Heart right ventricle (tissue), 16 donors: ENCODE measurements around the gene DPY19L1. TPM values are rescaled to one million over a fixed set of nuclear protein-coding genes. Genes with fewer than 3 reads are reported as not detected.
"Not testable (repeated sequence)": the region's sequence is repeated elsewhere in the genome, so short reads cannot be mapped to it uniquely, and the experiment has no call there.

Source experiments
- ATAC-seq, 8 donors: fragments of 200-7000 bp; cut with Tn5 transposase; one replicate each; pipeline ENCODE4 v1.9.1; 2020; ENCODE audit warnings: mild to moderate bottlenecking in 8 of 8, moderate library complexity in 8 of 8, moderate number of reproducible peaks in 1 of 8
- DNase-seq, 2 donors: peaks; one replicate each; pipeline ENCODE4 v3.0.0-alpha.2; 2020
- H3K27ac ChIP-seq, 10 donors: fragments of 200-600 bp; sonication (generic) in 2 of 10; one replicate each; pipeline versions ENCODE4 v1.5.0 to v1.8.0; 2020 to 2022; ENCODE audit warnings: mild to moderate bottlenecking in 3 of 10
- H3K27me3 ChIP-seq, 7 donors: fragments of 200-600 bp; one replicate each; pipeline ENCODE4 v1.8.0; 2021 to 2022; ENCODE audit warnings: mild to moderate bottlenecking in 2 of 7
- H3K36me3 ChIP-seq, 9 donors: fragments of 200-600 bp; sonication (generic) in 1 of 9; one replicate each; pipeline versions ENCODE4 v1.5.0 to v1.8.0; 2020 to 2022; ENCODE audit warnings: mild to moderate bottlenecking in 2 of 9
- H3K4me1 ChIP-seq, 9 donors: fragments of 200-600 bp; sonication (generic) in 1 of 9; one replicate each; pipeline versions ENCODE4 v1.5.0 to v1.8.0; 2020 to 2022; ENCODE audit warnings: mild to moderate bottlenecking in 4 of 9
- H3K4me3 ChIP-seq, 10 donors: fragments of 200-600 bp; sonication (generic) in 2 of 10; one replicate each; pipeline versions ENCODE4 v1.5.0 to v1.8.0; 2020 to 2022; ENCODE audit warnings: mild to moderate bottlenecking in 7 of 10, moderate library complexity in 2 of 10
- H3K9me3 ChIP-seq, 11 donors: fragments of 200-600 bp in 10 of 11; sonication (generic) in 2 of 11; one replicate each; pipeline versions ENCODE4 v1.5.0 to v1.8.0; 2013 to 2022; ENCODE audit warnings: mild to moderate bottlenecking in 2 of 11, control low read depth in 1 of 11, moderate library complexity in 1 of 11
- CTCF ChIP-seq, 9 donors: fragments of 200-600 bp; sonication (generic) in 2 of 9; IDR thresholded peaks; one replicate each; pipeline versions ENCODE4 v1.5.0 to v1.8.0; 2021 to 2022; ENCODE audit warnings: antibody characterized with exemption in 9 of 9, mild to moderate bottlenecking in 5 of 9, moderate library complexity in 1 of 9
- WGBS, 2 donors: extraction: QIAGEN DNeasy Blood & Tissue Kit; methylation state at CpG; one replicate each; pipeline ENCODE4 v1.1.7; 2013; ENCODE audit warnings: inconsistent platforms in 1 of 2; 5-methylcytosine and 5-hydroxymethylcytosine counted together
- intact Hi-C, 10 donors: fragments of 100-400 bp; cut with DNase I; formaldehyde crosslinking; loops; one replicate each; pipeline versions ENCODE4 v1.11.1 to v1.14.2; 2022
- polyA plus RNA-seq, 2 donors: library from polyadenylated mRNA; stranded (reverse); fragments of 200-250 nt; gene quantifications; one replicate each; pipeline ENCODE4 v1.2.3, GENCODE V29; 2013
- total RNA-seq, 10 donors: library from RNA; stranded (reverse); fragmentation: NEBNext Ultra II Directional in 3 of 10; extraction: Animal tissue kit (Norgen Biotek cat#: 25700) in 3 of 10; gene quantifications; one replicate each; pipeline versions ENCODE4 v1.2.1 to v1.2.4, GENCODE V29; 2021 to 2023
- donor health status: Arrhythmogenic right ventricular cardiomyopathy.
- donor health status: ischemic (EF 13 %, LVEDD 7.1; RV severe dilation, severe dysfunction).
- donor health status: healthy with polysubstance abuse.
- donor health status: DM: no; HTN: yes; CAD: no.
- donor health status: DM: no; HTN: no; CAD: no.
- donor health status: ischemic (EF 25% LVEDD 6.9; RV normal size, moderate dysfunction).
- donor health status: ischemic (EF 25% LVEDD 5.7; RV mildly dilated, moderate dysfunction).
- donor health status: healthy.
- donor health status: DM: yes; HTN: yes; CAD: no.
- donor health status: Ischemic cardiomyopathy.
- donor health status: ischemic (EF 35%, LVEDD 5.7; RV mildly dilated, moderate dysfunction).
- donor health status: nonischemic (EF 11% LVEDD 7.7; RV severe dilation, severe dysfunction).
- donor health status: DM: yes; HTN: yes; CAD: no.
- donor health status: PGD.
- donor health status: ischemic (EF 29% LVEDD 5.4; RV normal size, mild dysfunction).
- donor health status: nonischemic (EF 23%, LVEDD 6.1; RV moderate dilation, normal function).

The DPY19L1 gene
- total and polyA plus RNA-seq, 12 donors = 8.9 to 28.0 (median 22.2) TPM

DNA sequence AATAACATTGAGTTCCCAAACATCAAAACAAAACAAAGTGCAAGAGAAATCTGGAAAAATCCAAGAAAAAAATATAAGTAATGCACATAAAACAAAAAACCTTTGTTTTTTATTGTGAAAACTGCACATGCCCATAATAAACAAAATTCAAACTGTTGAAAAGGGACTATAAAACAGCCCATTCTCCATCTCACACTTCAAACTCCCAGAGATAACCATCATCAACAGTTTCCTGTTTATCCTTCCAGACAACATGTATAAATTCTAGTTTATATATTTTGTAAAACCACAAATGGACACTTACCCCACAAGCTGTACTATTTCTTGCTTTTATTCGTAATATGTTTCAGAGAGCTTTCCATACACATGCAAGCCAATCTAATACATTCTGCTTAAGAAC is 79.3 kb downstream of the DPY19L1 start:
- 98% methylated on average over 1 of the region's 1 CpG for WGBS, 2 donors
- TF ChIP-seq CTCF (IDR thresholded peaks at IDR 0.05) = no peak
- Histone ChIP-seq H3K36me3 (peaks cover 0 to 22% (median 0%) of the 10 kb centered on the region in 9 donors), H3K4me1 (no peaks in the 10 kb centered on the region), H3K9me3 (peaks cover 0 to 5% (median 0%) of the 10 kb centered on the region in 11 donors), H3K4me3 (no peak overlapping the region), H3K27ac (no peak overlapping the region), H3K27me3 (no peaks in the 10 kb centered on the region)
- DNase-seq (no peak), ATAC-seq (no peak)
- intact Hi-C loops = no loop called here

DNA sequence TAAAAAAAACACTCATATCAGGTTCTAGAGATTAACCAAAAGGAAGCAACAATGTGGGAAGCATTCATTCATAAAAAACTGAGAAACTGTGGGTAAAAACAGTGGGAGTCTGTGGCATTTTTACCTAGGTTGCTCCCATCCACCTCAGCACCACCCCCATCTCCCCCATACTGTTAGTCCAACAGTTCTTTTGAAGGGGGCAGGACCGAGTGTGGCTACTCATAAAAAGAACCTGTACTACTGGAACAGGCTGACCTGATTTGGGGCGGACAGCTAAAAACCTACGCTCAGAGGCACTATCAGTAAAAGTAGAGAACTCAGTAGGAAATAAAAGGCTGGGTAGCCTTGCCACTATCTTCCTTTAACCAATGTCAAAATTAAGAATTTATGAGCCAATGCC is 84.5 kb downstream of the DPY19L1 start:
- intact Hi-C loops = no loop called here
- no peak overlapping the region for H3K4me3 ChIP-seq
- no peak for TF ChIP-seq CTCF (IDR thresholded peaks at IDR 0.05)

GRCh38 chr7:34949361-34949760 is 87.9 kb downstream of the DPY19L1 start:
- Histone ChIP-seq H3K27ac (no peak overlapping the region), H3K36me3 (peaks cover 0 to 22% (median 0%) of the 10 kb centered on the region in 9 donors), H3K9me3 (no peaks in the 10 kb centered on the region), H3K4me3 (no peak overlapping the region), H3K4me1 (peaks cover 0 to 12% (median 5%) of the 10 kb centered on the region in 9 donors), H3K27me3 (no peaks in the 10 kb centered on the region)
- intact Hi-C loops = no loop called here
- ATAC-seq = no peak
- no peak for DNase-seq
- no peak for TF ChIP-seq CTCF (IDR thresholded peaks at IDR 0.05)

More for the DNA sequence above, 84.5 kb downstream of the DPY19L1 start:
- no peaks in the 10 kb centered on the region for H3K27me3 ChIP-seq
- H3K9me3 ChIP-seq = no peaks in the 10 kb centered on the region
- no peak overlapping the region for H3K27ac ChIP-seq
- DNase-seq = no peak
- H3K4me1 ChIP-seq = peaks cover 0 to 5% (median 0%) of the 10 kb centered on the region in 9 donors
- peaks cover 0 to 31% (median 0%) of the 10 kb centered on the region in 9 donors for H3K36me3 ChIP-seq
- no peak for ATAC-seq
- 96 to 98% methylated on average over 3 of the region's 3 CpGs for WGBS, 2 donors

DNA sequence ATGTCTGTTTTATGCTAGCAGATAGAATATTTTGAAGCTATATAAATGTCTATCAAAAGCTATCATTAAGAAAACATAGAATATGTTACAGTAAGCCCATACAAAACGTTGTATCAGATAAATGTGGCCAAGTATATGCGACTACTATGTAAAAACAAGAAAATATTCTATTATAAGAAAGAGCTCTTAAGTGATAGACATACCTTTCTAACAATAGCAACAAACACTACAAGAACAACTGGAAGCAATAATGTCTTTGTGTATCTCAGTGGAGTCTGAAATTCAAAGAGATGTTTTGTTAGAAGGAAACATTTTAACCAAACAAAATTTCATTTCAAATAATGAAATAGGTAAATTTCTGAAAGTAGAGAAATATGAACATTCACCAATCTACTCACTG is 89.9 kb downstream of the DPY19L1 start:
- DNase-seq, intact Hi-C loops, H3K27me3 ChIP-seq, H3K4me3 ChIP-seq, H3K9me3 ChIP-seq: not testable (repeated sequence)
- 40 to 45% methylated on average over 2 of the region's 2 CpGs for WGBS, 2 donors
- peaks cover 0 to 19% (median 0%) of the 10 kb centered on the region in 9 donors for H3K36me3 ChIP-seq
- peak in 2 of 8 donors; percentile 55 to 62 for ATAC-seq
- peak overlapping the region in 1 of 10 donors; percentile 12 for H3K27ac ChIP-seq
- H3K4me1 ChIP-seq = peaks cover 0 to 12% (median 5%) of the 10 kb centered on the region in 9 donors

- peaks cover 0 to 12% (median 5%) of the 10 kb centered on the region in 9 donors for H3K4me1 ChIP-seq
- intact Hi-C loops = no loop called here
- H3K9me3 ChIP-seq = no peaks in the 10 kb centered on the region
- 35 to 57% methylated on average over 4 of the region's 4 CpGs for WGBS, 2 donors
- no peak for DNase-seq
- TF ChIP-seq CTCF (IDR thresholded peaks at IDR 0.05) = no peak
- no peak overlapping the region for H3K4me3 ChIP-seq
- H3K27ac ChIP-seq = no peak overlapping the region
- no peak for ATAC-seq
- H3K27me3 ChIP-seq = no peaks in the 10 kb centered on the region
- H3K36me3 ChIP-seq = peaks cover 0 to 19% (median 0%) of the 10 kb centered on the region in 9 donors
Measured at GRCh38 chr7:34946486-34946885, 90.8 kb downstream of the DPY19L1 start.

DNA sequence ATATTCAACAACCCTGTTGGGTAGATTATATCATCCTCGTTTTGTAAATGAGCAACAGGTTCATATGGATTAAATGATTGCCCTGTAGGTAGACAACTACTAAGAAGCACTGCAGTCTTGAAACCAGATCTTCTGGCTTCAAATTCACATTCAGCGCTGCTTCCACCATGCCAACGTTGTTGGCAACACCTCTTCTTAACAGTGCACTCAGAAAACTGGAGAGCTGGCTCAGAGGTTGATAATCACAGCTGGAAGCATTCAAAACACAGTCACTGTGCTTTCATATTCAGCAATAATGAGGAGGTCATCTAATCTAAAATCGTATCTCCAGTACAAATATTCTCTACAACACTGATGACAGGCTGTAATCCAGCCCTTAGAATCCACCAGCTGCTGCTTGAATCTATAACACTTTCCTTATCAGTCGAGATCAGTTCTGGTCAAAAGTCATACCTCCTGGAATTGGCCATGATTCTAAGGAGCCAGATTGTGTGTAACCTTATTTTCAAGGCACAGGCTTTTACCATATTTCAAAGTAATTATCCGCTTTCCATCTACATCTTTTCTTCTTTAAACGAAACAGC is 91.3 kb downstream of the DPY19L1 start:
- H3K27ac ChIP-seq, intact Hi-C loops, H3K4me3 ChIP-seq, DNase-seq, H3K9me3 ChIP-seq, H3K27me3 ChIP-seq: not testable (repeated sequence)
- Histone ChIP-seq H3K36me3 (peaks cover 0 to 19% (median 0%) of the 10 kb centered on the region in 9 donors), H3K4me1 (peaks cover 0 to 12% (median 5%) of the 10 kb centered on the region in 9 donors)
- 50 to 66% methylated on average over 7 of the region's 7 CpGs for WGBS, 2 donors
- ATAC-seq = peak in 2 of 8 donors; percentile 47 to 53
